Smooth muscle cell (in vitro differentiated cells): ENCODE results near the gene ERC2. TPM values are rescaled to one million over a fixed set of nuclear protein-coding genes. Genes with fewer than 3 reads are reported as not detected.

ENCODE experiments used
- DNase-seq: peaks from one replicate; lab custom pipeline; 2025; ENCODE audit not compliant: unreplicated experiment; lab: John Stamatoyannopoulos, UW
- H2AFZ ChIP-seq: fragments of 200-600 bp; sonication (generic); 2 replicates; pipeline ENCODE4 v1.6.0; 2016; ENCODE audit warnings: antibody characterized with exemption, low read depth, mild to moderate bottlenecking
- H3F3A ChIP-seq: fragments of 200-600 bp; sonication (generic); 2 replicates; pipeline ENCODE4 v1.6.0; 2017; ENCODE audit warnings: antibody characterized with exemption, low read depth
- H3K27ac ChIP-seq: fragments of 200-600 bp; sonication (generic); 2 replicates; pipeline ENCODE4 v1.5.1; 2016; ENCODE audit warnings: low read depth, mild to moderate bottlenecking
- H3K27me3 ChIP-seq: fragments of 200-600 bp; sonication (generic); 2 replicates; pipeline ENCODE4 v1.6.1; 2016; ENCODE audit warnings: low read depth, mild to moderate bottlenecking
- H3K36me3 ChIP-seq: fragments of 200-600 bp; sonication (generic); 2 replicates; pipeline ENCODE4 v1.5.1; 2016; ENCODE audit warnings: low read depth
- H3K4me1 ChIP-seq: fragments of 200-600 bp; sonication (generic); 2 replicates; pipeline ENCODE4 v1.5.1; 2016; ENCODE audit warnings: low read depth
- H3K4me2 ChIP-seq: fragments of 200-600 bp; sonication (generic); 2 replicates; pipeline ENCODE4 v1.6.0; 2016; ENCODE audit warnings: mild to moderate bottlenecking
- H3K4me3 ChIP-seq: fragments of 200-600 bp; sonication (generic); 2 replicates; pipeline ENCODE4 v1.5.1; 2016; ENCODE audit warnings: mild to moderate bottlenecking
- H3K79me2 ChIP-seq: fragments of 200-600 bp; sonication (generic); 2 replicates; pipeline ENCODE4 v1.6.0; 2016; ENCODE audit warnings: low read depth, mild to moderate bottlenecking
- H3K9ac ChIP-seq: fragments of 200-600 bp; sonication (generic); 2 replicates; pipeline ENCODE4 v1.6.0; 2016; ENCODE audit warnings: low read depth
- H3K9me3 ChIP-seq: fragments of 200-600 bp; sonication (generic); replicated peaks from 2 replicates; pipeline ENCODE4 v1.5.1; 2016; ENCODE audit warnings: low read depth
- H4K20me1 ChIP-seq: fragments of 200-600 bp; sonication (generic); 2 replicates; pipeline ENCODE4 v1.6.0; 2016; ENCODE audit warnings: low read depth
- WGBS: methylation state at CpG from one replicate; pipeline ENCODE4 v1.1.7; 2016; ENCODE audit warnings: low lambda C conversion rate; 5-methylcytosine and 5-hydroxymethylcytosine counted together
- polyA plus RNA-seq: library from polyadenylated mRNA; unstranded; fragments of >200 nt; fragmentation: Nextera tagmentation; extraction: Ambion mirVana; gene quantifications from 2 replicates; pipeline ENCODE4 v1.2.1, GENCODE V29; 2016
- total RNA-seq: library from RNA; depleted of rRNA; stranded (reverse); fragments of >200 nt; gene quantifications from 2 replicates; pipeline ENCODE4 v1.2.3, GENCODE V29; 2014
- TF ChIP-seq, protein P1 (sequence below): fragments of 200-600 bp; sonication (generic); IDR thresholded peaks from 2 replicates; pipeline ENCODE4 v1.5.1; 2017; ENCODE audit warnings: borderline replicate concordance, mild to moderate bottlenecking, antibody characterized with exemption; ENCODE audit not compliant: insufficient read depth, poor library complexity, severe bottlenecking

ERC2 gene
- total and polyA plus RNA-seq, 2 experiments from 2014 or later, result 1.1 TPM; not detected in 1

DNA sequence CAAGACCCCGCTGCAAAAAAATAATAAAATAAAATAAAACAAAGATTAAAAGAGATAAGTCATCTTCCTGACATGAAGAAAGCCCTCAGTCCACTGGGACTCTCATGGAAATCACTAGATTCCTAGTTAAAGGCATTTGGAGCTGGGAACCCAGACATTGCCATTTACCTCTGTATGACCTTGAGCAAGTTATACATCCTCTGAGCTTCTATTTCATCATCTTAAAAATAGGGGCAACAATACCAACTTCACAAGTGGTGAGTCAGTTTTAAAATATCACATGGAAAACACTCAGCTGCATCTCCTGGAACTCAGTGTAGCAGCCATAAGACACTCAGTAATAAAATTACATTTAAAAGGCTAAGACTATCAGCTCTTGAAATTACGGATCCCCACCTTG lies 334.8 kb downstream of the ERC2 start:
- H3K4me3 ChIP-seq, result no peak overlapping the region
- TF ChIP-seq, protein P1, sequence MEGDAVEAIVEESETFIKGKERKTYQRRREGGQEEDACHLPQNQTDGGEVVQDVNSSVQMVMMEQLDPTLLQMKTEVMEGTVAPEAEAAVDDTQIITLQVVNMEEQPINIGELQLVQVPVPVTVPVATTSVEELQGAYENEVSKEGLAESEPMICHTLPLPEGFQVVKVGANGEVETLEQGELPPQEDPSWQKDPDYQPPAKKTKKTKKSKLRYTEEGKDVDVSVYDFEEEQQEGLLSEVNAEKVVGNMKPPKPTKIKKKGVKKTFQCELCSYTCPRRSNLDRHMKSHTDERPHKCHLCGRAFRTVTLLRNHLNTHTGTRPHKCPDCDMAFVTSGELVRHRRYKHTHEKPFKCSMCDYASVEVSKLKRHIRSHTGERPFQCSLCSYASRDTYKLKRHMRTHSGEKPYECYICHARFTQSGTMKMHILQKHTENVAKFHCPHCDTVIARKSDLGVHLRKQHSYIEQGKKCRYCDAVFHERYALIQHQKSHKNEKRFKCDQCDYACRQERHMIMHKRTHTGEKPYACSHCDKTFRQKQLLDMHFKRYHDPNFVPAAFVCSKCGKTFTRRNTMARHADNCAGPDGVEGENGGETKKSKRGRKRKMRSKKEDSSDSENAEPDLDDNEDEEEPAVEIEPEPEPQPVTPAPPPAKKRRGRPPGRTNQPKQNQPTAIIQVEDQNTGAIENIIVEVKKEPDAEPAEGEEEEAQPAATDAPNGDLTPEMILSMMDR, result no peak
- no peaks in the 10 kb centered on the region for H3K27me3 ChIP-seq
- H3K27ac ChIP-seq, result no peak overlapping the region
- 96% methylated on average over 2 of the region's 2 CpGs for WGBS
- H3K9me3 ChIP-seq, result no peaks in the 10 kb centered on the region
- no peaks in the 10 kb centered on the region for H3F3A ChIP-seq
- no peak overlapping the region for H2AFZ ChIP-seq
- peaks cover 8% of the 10 kb centered on the region for H3K4me1 ChIP-seq
- H4K20me1 ChIP-seq, result no peaks in the 10 kb centered on the region
- no peak overlapping the region for H3K9ac ChIP-seq
- H3K4me2 ChIP-seq, result no peak overlapping the region
- no peak for DNase-seq
- H3K79me2 ChIP-seq, result no peaks in the 10 kb centered on the region
- no peaks in the 10 kb centered on the region for H3K36me3 ChIP-seq

DNA sequence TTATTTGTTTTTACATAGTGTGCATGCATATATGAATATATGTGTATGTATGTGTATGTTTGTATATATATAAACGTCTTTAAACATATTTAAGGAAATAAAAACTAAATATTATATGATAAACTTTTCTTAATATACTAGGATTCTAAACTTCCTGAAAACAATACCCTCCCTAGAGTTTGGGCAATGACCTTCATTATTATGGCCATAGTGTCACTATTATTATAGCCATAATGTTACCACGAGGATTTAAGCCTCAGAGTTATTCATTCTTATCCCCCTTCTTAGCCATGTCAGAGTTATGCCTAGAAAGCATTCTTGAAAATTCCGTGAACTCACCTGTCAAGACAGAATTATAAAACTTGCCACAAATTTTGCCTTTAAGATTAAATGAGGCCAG lies 335.5 kb downstream of the ERC2 start:
- Histone ChIP-seq H3K9me3 (no peaks in the 10 kb centered on the region), H3K27ac (no peak overlapping the region), H3K4me2 (no peak overlapping the region)

DNA sequence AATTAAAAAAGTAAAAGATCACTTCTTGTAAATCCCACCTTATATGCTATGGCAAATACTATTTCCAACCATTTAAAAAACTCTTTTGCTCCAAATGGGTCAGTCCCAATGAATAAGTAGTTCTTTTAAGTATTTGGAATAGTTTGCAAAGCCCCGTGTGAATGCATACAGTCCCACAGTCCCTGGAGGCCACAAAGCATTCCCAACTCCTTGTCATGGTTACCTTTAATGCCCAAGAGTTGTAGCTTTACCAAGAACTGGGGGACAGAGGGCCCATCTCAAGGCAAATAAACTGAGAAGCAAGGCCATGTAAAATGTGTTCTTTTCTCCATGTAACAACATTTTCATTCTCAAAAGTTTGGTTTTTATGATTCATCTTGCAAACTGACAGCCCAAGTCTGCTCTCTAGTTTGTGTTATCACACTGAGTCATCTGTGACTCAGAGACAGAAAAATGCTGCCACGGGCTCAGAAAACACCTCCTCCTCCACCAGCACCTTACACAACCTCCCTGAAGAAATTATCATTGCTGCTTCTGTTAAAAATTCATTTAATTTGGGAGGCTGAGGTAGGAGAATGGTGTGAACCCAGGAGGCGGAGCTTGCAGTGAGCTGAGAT lies 336.2 kb downstream of the ERC2 start:
- Histone ChIP-seq H2AFZ (no peak overlapping the region), H3K9ac (no peak overlapping the region), H3K4me3 (no peak overlapping the region), H4K20me1 (no peaks in the 10 kb centered on the region), H3K36me3 (no peaks in the 10 kb centered on the region), H3K4me1 (peaks cover 8% of the 10 kb centered on the region), H3K9me3 (no peaks in the 10 kb centered on the region), H3K79me2 (no peaks in the 10 kb centered on the region), H3F3A (no peaks in the 10 kb centered on the region), H3K27me3 (no peaks in the 10 kb centered on the region), H3K4me2 (peak overlapping the region; percentile 52), H3K27ac (peak overlapping the region; percentile 66)
- WGBS, result 30% methylated on average over 3 of the region's 3 CpGs
- TF ChIP-seq, protein P1, result no peak
- no peak for DNase-seq

More for the DNA sequence above, 335.5 kb downstream of the ERC2 start:
- no peaks in the 10 kb centered on the region for H4K20me1 ChIP-seq
- no peaks in the 10 kb centered on the region for H3K36me3 ChIP-seq
- H3K4me3 ChIP-seq, result no peak overlapping the region
- no peaks in the 10 kb centered on the region for H3K27me3 ChIP-seq
- H2AFZ ChIP-seq, result no peak overlapping the region
- TF ChIP-seq, protein P1, result no peak
- DNase-seq, result no peak
- peaks cover 8% of the 10 kb centered on the region for H3K4me1 ChIP-seq
- H3F3A ChIP-seq, result no peaks in the 10 kb centered on the region
- WGBS, result 93% methylated on average over 3 of the region's 3 CpGs
- H3K79me2 ChIP-seq, result no peaks in the 10 kb centered on the region
- H3K9ac ChIP-seq, result no peak overlapping the region

DNA sequence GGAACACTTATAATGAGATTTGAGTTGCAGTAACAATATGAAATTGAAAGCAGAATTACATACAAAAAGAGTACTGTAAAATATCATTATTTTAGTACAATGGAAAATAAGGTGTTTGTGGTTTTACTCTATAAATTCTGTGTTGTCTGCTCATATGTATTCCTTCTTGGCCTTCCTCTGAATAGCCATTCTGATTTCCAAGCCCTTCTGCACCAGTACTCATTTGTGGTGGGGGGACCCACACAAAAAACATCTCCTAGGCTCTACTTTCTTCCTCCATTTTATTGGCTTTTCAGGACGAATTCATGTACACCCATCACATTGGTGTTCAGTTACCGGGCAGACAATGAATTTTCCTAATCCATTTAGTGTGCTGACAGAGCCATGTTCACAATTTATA lies 338.2 kb downstream of the ERC2 start:
- H3K27ac ChIP-seq, result no peak overlapping the region
- H4K20me1 ChIP-seq, result no peaks in the 10 kb centered on the region
- 76% methylated on average over 2 of the region's 2 CpGs for WGBS
- no peak for DNase-seq
- H3K27me3 ChIP-seq, result no peaks in the 10 kb centered on the region
- no peak overlapping the region for H3K4me2 ChIP-seq
- TF ChIP-seq, protein P1, result no peak
- H3F3A ChIP-seq, result no peaks in the 10 kb centered on the region
- no peaks in the 10 kb centered on the region for H3K36me3 ChIP-seq
- no peak overlapping the region for H3K4me3 ChIP-seq
- no peak overlapping the region for H3K9ac ChIP-seq
- H3K4me1 ChIP-seq, result peaks cover 14% of the 10 kb centered on the region
- no peaks in the 10 kb centered on the region for H3K79me2 ChIP-seq
- no peaks in the 10 kb centered on the region for H3K9me3 ChIP-seq
- no peak overlapping the region for H2AFZ ChIP-seq
